ENCODE measurements around the gene ID2.

- TF ChIP-seq CTCF (conservative IDR thresholded peaks at IDR 0.05; ENCODE audit: low read length) (no peak), EZH2phosphoT487 (IDR thresholded peaks at IDR 0.05; ENCODE audit: borderline replicate concordance) (no peak)
These were observed 41.1 kb downstream of the ID2 start for GRCh38 chr2:8722986-8723385.

Data from Loucy (cell line).